NCI-H748 (cell line): ENCODE measurements around the gene LHX3.

Experiments
- DNase-seq: peaks from one replicate; lab custom pipeline; 2025; ENCODE audit not compliant: unreplicated experiment; lab: John Stamatoyannopoulos, UW

Gene LHX3

GRCh38 chr9:136194540-136194939, 10.4 kb downstream of the LHX3 start:
- DNase-seq, result no peak

DNA sequence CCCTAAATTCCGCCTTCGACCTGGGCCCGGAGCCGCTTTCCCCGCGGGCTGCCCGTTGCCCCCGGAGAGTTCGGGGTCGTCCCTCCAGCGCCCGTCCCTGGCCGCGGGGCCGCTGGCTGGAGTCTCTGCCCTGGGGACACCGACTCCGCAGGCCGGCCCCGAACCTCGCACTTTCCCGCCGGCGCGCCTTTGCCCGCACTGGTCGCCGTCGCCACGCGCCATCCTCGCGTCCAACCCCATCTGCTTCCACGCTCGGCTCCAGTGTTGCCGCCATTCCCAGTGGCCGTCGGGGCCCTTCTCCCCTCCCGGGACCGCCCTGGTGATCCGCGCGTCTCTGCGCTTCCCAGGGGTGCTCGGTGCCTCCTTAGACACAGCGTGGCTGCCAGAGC, 11.0 kb downstream of the LHX3 start:
- no peak for DNase-seq

DNA sequence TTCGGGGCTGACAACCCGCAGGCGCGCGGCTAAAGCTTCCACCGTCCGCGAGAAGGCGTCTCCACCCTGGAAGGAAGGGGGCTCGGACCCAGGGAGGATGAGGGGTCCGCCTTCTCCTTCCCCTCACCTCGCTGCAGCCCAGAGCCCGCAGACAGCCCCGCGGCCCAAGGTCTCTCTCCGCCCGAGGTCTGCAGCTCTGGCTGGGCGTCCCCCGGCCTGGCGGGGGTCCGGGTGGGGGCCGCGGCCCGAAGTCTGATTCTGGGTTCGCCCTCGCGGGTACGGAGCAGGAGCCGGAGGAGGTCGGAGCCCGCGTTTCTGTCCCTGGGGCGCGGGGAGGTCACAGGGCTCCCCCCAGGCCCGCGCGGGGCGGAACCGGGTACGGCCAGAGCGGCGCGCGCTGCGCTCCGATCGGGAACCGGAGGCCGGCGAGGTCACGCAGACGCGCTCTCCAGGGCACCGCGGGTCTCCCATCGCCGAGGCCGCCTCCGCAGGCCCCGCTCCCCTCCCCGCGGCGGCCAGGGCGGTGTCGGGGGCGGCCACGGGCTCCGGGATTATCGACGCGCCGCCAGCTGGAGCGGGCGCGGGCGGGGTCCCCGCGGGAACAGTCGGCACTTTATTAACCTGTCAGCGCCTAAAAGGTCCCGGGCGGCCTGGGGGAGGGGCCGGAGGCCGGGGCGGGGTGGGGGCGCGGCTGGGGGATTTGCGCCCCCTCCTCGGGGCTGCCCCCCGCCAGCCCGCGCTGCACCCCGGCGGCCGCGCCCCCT, 11.6 kb downstream of the LHX3 start:
- no peak for DNase-seq

DNA sequence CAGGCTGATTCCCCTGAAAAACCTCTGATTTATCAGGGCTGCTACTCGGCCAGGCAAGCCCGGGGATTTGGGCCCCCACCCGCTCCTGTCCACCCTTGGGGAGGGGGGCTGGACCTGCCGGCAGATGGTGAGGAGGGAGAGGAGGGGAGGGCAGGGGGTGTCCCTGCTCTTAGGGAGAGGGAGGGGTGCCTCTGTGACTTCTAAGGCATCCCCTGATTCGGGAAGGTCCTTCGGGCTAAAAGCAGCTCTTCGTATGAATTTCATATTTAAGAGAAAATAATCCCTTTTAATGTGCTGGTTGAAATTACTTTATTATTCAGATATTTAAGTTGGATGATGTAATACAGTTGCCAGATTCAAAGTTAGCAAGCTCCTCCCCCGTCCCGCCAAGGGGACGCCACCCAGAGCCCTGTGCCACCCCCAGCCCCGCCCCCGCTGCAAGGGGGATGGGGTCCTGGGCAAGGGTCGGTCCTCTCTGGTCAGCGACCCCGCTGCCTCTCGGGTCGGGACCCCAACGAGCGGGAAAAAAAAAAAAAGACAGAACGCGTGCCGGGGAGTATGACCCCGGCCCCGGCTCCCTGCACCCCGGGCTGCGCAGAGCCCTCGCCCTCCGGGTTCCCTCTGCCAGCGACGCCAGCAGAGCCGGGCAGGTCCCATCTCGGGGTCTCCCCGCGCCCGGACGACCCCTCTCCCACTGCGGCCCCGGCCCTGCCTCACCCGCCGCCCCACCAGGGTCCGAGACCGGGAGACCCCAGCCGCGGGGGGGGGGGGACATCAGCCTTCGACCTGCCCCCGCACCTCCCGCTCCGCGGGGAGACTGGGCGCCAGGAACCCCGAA, 12.4 kb downstream of the LHX3 start:
- DNase-seq, result no peak

DNA sequence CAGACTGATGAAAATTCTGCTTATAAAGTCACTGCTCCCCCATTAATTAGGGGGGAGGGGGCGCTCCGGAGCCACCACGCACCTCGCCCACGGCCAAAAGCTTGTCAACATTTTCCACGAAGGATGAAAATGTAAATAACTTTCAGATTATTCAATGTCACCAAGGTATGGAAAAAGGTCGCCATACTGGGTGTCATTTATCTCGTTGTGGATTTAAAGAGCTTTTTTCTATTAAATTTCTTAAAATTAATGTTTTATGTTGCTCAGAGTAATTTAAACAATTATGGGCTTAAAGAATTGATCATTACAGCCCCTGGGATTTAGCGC, 13.0 kb downstream of the LHX3 start:
- DNase-seq, result no peak

DNA sequence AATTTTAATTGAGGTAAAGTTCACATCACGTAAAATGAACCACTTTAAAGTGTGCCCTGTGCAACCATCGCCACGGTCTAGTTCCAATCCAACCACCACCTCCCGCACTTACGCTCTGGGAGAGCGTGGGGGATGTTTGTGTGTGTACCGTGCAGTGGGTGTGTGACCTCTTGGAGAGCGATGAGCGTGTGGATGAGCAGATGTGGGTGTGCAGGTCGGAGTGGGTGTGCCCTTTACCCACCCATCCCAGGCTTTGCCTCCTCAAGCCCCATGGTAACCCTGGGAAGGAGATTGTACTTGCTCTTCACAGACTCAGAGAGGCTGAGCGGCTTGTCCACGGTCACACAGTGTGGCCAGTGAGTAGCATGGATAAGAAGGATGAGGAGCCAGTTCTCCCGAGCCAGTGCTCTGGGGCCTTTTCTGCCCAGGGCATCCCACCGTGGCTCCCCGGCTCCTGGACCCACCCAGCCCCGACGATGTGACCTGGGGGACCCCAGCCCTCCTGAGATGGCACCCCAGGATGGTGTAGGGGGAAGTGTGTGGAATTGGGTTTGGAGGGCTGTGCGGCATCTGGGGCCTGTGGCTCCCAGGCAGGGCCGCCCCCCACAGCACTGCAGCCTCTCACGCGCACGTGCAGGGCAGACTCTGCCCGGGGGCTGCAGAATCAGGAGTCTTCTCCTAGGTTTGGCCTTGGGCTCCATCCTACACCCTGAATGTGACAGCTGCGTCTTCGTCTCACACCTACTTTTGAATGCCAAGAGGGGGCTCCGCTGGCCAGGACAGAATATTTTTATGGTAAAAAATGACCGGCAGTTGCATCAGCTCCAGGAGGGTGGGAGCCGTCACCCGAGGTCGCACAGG, 13.6 kb downstream of the LHX3 start:
- DNase-seq, result no peak

DNA sequence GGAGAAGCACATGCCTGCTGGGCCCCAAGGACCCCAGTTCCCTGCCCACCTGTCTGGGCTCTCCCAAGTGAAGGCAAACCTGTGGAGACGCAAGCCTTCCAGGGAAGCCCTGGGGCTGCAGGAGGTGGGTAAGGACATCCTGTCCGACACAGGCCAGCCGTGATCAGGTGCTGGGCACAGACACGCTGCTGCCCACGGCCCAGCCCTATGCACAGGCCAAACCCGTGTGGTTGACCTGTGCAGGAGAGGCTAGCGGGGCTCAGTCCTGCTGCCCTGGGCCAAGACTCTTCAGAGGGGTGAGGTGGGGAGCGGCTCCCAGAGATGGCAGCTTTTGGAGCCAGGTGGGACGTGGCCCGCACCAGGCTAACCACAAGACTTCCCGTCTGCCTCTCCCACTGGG, 14.3 kb downstream of the LHX3 start:
- DNase-seq, result no peak

- DNase-seq, result no peak
These were observed 14.7 kb downstream of the LHX3 start for GRCh38 chr9:136190237-136190601.

GRCh38 chr9:136189394-136190236, 15.3 kb downstream of the LHX3 start:
- no peak for DNase-seq

- peak; percentile 25 for DNase-seq
These were observed 17.0 kb downstream of the LHX3 start for GRCh38 chr9:136187683-136188586.

DNA sequence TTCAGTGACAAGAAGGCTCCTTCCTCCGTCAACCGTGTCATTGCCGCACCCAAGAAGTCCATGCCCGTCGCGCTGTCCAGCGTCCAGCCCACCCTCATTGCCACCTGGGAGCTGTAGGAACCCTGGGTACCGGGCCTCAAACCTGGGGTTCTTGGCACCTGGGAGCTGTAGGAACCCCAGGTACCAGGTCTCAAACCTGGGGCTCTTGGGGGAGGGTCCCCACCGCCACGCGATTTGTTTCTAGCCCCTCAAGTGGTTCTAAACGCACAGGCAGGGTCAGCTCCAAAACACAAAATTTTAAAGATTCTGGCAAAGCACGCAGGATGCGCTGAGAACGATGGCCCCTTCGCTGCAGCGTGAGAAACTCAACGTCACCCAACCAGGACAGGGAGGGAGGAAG, 17.7 kb downstream of the LHX3 start:
- DNase-seq, result no peak

GRCh38 chr9:136186386-136186785, 18.5 kb downstream of the LHX3 start:
- no peak for DNase-seq

DNA sequence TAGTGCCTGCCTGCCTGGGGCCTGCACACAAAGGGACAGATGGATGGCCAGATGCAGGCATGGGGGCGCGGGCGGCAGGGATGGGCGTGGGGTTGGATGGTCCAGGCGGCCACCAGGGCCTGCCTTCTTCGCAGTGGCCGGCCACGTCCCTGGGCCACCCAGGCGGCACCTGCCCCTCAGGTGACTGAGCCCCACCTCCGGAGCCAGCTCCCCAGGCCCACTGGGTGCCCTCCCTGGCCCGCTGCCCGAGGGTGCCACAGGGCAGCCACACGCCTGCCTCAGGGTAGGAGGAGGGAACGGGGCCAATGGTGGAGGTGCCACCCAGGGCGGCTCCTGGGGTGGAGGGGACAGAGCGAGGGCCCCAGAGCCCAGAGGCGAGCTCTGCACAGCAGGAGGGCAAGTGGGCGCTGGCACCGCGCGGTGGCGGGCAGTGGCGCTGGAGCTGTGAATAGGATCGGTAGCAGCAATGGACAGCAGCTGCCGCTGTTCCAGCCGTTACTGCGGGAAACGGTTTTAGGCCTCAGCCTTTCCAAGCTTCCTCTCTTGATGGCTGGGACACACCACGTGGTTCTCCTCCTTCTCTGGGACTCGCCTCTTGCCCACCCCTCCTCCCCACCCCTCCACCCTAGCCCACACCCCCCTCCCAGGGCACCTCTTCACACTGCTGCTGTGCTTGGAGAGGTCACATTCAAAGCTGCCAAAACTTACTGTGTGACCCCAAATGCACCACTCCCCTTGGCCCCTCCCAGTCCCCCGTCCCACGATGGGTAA, 19.1 kb downstream of the LHX3 start:
- DNase-seq, result no peak

DNA sequence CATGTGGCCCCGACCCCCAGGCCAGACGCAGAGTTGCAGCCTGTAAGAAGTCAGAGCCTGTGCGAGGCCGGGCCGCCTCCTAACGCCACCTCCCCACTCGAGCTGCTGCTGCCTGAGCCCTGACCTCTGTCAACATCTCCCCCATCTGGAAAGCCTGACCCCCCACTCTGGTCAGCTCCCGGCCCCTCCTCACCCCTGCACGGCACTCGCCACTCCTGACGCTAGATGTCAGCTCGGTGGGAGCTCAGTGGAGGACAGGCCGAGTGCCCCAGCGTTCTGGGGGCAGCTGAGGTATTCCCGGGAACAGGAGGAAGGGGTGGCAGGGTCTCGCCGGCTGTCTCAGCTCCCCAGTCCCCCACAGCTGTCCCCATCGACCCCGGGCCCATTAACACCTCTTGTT, 19.9 kb downstream of the LHX3 start:
- DNase-seq, result no peak

DNA sequence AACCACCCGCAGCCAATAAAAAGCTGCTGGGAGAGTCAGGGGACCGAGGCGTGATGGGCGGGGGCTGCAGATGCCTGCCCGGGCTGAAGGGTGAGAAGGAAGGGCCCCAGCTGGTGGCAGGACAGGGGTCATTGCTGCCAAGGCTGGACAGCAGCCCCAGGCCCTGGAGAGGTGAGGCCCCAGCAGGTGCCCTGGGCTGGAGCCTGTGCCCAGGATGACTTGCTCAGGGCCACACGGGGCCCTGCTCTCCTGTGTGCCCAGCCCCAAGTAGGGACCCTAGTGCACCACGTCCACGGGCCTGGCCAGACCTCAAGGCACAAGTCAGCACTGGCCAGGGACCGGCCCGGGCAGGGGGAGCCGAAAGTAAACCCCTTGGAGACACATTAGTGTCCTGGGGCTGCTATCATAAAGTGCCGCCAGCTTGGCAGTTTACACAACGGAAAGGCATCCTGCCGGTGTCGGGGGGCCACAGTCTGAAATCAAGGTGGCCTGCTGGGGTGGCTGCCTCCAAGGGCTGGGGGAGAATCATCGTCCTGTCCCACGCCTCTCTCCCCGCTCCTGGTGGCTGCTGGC, 22.0 kb downstream of the LHX3 start:
- no peak for DNase-seq

- no peak for DNase-seq
These were observed 22.5 kb downstream of the LHX3 start for GRCh38 chr9:136182420-136182787.

DNA sequence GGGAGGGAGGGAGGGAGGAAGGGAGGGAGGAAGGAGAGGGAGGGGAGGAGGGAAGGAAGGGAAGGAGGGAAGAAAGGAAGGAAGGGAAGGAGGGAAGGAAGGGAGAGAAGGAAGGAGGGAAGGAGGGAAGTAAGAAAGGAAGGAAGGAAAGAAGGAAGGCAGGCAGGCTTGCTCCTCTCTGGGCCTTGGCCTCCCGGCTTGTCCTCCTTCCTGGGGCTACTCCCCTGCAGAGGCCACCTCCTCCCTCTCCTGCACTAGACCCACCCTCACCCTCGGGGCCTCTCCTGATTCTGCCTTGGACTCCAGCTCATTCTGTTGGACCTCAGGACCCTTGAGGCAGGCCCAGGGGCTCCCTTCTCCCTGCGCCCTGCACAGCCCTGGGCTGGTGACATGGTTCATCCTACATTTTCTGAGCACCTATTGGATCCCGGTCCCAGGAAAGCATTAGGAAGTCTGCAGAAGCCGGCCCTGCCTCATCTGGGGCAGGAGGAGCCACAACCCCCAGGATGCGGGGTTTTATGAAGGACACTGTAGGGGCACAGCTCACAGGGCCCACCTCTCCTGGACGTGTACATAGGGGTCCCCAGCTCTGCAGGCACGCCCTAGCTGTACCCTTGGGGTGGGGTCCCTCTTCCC, 23.0 kb downstream of the LHX3 start:
- no peak for DNase-seq

- DNase-seq, result no peak
These were observed 24.3 kb downstream of the LHX3 start for GRCh38 chr9:136180586-136180985.
